HEK293 (cell line): ENCODE results near the gene PCDH9.

ENCODE experiments used
- CTCF ChIP-seq: fragments of 450-650 bp; formaldehyde crosslinking; IDR thresholded peaks from 2 replicates; pipeline ENCODE4 v1.5.1; 2016; ENCODE audit warnings: missing biosample characterization, missing genetic modification characterization
- SP2 ChIP-seq: fragments of 450-650 bp; formaldehyde crosslinking; IDR thresholded peaks from 2 replicates; pipeline ENCODE4 v1.5.1; 2016; ENCODE audit warnings: missing biosample characterization, missing genetic modification characterization
- YY1 ChIP-seq: fragments of 450-650 bp; formaldehyde crosslinking; IDR thresholded peaks from 2 replicates; pipeline ENCODE4 v1.5.1; 2018; ENCODE audit warnings: missing biosample characterization, missing genetic modification characterization
- ZNF292 ChIP-seq: fragments of 450-650 bp; formaldehyde crosslinking; IDR thresholded peaks from 2 replicates; pipeline ENCODE4 v1.5.1; 2016; ENCODE audit warnings: low read depth, missing biosample characterization, missing genetic modification characterization, borderline replicate concordance

- TF ChIP-seq ZNF292 (tag by site-specific recombination) (no peak), SP2 (no peak), CTCF (tag by site-specific recombination) (no peak), YY1 (tag by site-specific recombination) (no peak)
These were observed 702.0 kb downstream of the PCDH9 start for GRCh38 chr13:66528180-66528579.
